B cell (primary cell): ENCODE data around the gene SCEL.

Experiments
- CTCF ChIP-seq: fragments of 200-600 bp; IDR thresholded peaks from one replicate; pipeline ENCODE4 v1.8.0; 2022; ENCODE audit warnings: antibody characterized with exemption, mild to moderate bottlenecking
- EZH2 ChIP-seq: IDR thresholded peaks from 2 replicates; pipeline ENCODE4 v1.6.1; 2012; ENCODE audit warnings: borderline replicate concordance, low read depth, mild to moderate bottlenecking, moderate library complexity, low read length; ENCODE audit not compliant: insufficient read depth, poor library complexity, severe bottlenecking

- TF ChIP-seq CTCF, result no peak
- no peak for TF ChIP-seq EZH2
Observed at GRCh38 chr13:77523834-77524728, 11.4 kb upstream of the SCEL start.
